Measurements from ENCODE around the gene ATP13A3.
"Not testable (repeated sequence)": the region's sequence is repeated elsewhere in the genome, so short reads cannot be mapped to it uniquely, and the experiment has no call there.

DNA sequence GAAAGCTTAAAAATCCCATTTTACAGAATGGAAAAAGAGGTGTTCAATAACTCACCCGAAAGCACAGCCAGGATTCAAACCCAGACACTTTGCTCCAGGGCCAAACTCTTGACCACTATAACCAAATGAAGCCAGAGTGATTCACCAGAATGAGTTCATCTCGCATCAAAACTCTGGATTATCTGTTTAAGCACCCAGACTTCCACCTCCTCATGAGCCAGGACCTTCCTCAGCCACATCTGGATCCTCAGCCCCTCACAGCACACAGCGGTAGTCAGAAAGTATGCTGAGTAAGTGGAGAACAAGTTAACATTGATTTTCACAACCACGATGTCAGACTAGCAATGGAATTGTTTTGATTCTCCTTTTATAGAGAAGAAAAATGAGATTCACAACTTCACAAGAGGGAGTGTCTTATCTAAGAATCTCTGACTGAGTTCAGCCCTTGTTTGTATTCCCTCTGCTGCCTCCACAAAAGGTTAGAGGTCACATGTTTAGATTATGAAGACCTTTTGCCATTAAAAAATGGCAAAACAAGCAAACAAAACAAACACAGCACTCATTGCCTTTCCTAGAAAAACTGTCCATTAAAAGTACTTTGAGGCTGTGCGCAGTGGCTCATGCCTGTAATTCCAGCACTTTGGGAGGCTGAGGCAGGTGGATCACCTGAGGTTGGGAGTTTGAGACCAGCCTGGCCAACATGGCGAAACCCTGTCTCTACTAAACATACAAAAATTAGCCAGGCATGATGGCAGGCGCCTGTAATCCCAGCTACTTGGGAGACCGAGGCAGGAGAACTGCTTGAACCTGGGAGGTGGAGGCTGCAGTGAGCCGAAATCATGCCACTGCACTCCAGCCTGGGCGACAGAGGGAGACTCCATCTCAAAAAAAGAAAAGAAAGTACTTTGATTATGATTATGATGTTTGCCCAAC is 7.5 kb upstream of the ATP13A3 start:
- TF ChIP-seq, protein P1, sequence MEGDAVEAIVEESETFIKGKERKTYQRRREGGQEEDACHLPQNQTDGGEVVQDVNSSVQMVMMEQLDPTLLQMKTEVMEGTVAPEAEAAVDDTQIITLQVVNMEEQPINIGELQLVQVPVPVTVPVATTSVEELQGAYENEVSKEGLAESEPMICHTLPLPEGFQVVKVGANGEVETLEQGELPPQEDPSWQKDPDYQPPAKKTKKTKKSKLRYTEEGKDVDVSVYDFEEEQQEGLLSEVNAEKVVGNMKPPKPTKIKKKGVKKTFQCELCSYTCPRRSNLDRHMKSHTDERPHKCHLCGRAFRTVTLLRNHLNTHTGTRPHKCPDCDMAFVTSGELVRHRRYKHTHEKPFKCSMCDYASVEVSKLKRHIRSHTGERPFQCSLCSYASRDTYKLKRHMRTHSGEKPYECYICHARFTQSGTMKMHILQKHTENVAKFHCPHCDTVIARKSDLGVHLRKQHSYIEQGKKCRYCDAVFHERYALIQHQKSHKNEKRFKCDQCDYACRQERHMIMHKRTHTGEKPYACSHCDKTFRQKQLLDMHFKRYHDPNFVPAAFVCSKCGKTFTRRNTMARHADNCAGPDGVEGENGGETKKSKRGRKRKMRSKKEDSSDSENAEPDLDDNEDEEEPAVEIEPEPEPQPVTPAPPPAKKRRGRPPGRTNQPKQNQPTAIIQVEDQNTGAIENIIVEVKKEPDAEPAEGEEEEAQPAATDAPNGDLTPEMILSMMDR (conservative IDR thresholded peaks at IDR 0.05; ENCODE audit: low read depth, low read length) = not testable (repeated sequence)
- TF ChIP-seq POLR2A, CHD1 (IDR thresholded peaks at IDR 0.05; ENCODE audit: low read depth, low read length): not testable (repeated sequence)
- TF ChIP-seq MAZ (IDR thresholded peaks at IDR 0.05; ENCODE audit: borderline replicate concordance, low read depth, low read length) = peak; percentile 44; the same call in 1 of the 2 replicates

Measured in IMR-90 (cell line).